ENCODE results near the gene IGF1. TPM values are rescaled to one million over a fixed set of nuclear protein-coding genes. Genes with fewer than 3 reads are reported as not detected.

Gene IGF1
- total and polyA plus RNA-seq, 10 of the 15 experiments (the other 5 are each of a cell fraction or from before 2014, with no cell fraction given): 2.4 to 9.2 (median 3.5) TPM

DNA sequence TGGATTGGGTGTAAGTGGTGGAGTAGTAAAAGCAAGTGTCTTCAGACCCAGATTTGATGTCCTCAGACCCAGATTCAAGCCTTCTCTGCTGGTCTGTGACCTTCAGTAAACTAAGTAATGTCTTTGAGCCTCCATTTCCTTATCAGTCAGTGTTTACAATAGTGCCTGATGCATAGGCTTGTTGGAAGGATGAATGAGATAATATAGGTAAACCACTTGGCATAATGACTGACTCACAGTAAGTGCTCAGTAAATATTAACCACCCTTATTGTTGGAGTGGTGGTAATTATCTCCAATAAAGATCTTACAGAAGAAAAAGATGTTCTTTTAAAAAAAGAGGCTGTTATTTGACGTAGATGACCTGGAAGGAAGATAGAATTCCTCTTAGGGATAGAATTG lies 86.2 kb downstream of the IGF1 start:
- Histone ChIP-seq H3K36me3 (ENCODE audit: control insufficient read depth in 2 of 2, insufficient read depth in 2 of 2, low read length in 1 of 2) (no peaks in the 10 kb centered on the region), H4K20me1 (ENCODE audit: control insufficient read depth, insufficient read depth) (no peaks in the 10 kb centered on the region), H3K9me3 (replicated peaks; ENCODE audit: control insufficient read depth, insufficient read depth, low read length) (no peaks in the 10 kb centered on the region), H3K9ac (ENCODE audit: control insufficient read depth, insufficient read depth, low read length) (no peak overlapping the region), H3K27ac (ENCODE audit: control insufficient read depth, insufficient read depth) (no peak overlapping the region), H3K4me1 (ENCODE audit: control insufficient read depth, insufficient read depth, low read length) (no peaks in the 10 kb centered on the region), H3K79me2 (ENCODE audit: control insufficient read depth, insufficient read depth, low read length) (no peaks in the 10 kb centered on the region), H2AFZ (ENCODE audit: control insufficient read depth, low read depth, low read length) (no peak overlapping the region), H3K27me3 (replicated peaks in 1 of 2; ENCODE audit: control insufficient read depth in 2 of 2, insufficient read depth in 2 of 2, low read length in 1 of 2) (no peaks in the 10 kb centered on the region), H3K4me3 (no peak overlapping the region), H3K4me2 (ENCODE audit: control insufficient read depth, insufficient read depth) (no peak overlapping the region)
- TF ChIP-seq SIX5 (IDR thresholded peaks at IDR 0.05; ENCODE audit: low read depth, low read length, severe bottlenecking): no peak
- ATAC-seq (no peak), FAIRE-seq (no peak), DNase-seq (ENCODE audit: low read depth, low spot score) (no peak)
- RAD21 ChIA-PET (ENCODE audit: unreplicated experiment): no interaction called here
- WGBS (ENCODE audit: insufficient coverage, insufficient replicate concordance, low lambda C conversion rate, missing lambda C conversion rate): 55% methylated on average over 1 of the region's 1 CpG
- POLR2A ChIA-PET: no interaction called here
- in situ Hi-C loops (cut with MboI): no loop called here
- SMC1A ChIA-PET (ENCODE audit: uncharacterized antibody, unreplicated experiment): no interaction called here
- CTCF ChIA-PET: no interaction called here
- intact Hi-C loops (cut with micrococcal nuclease; ENCODE audit: unreplicated experiment): no loop called here
- BruUV-seq (replicated peaks): no TSS peak

DNA sequence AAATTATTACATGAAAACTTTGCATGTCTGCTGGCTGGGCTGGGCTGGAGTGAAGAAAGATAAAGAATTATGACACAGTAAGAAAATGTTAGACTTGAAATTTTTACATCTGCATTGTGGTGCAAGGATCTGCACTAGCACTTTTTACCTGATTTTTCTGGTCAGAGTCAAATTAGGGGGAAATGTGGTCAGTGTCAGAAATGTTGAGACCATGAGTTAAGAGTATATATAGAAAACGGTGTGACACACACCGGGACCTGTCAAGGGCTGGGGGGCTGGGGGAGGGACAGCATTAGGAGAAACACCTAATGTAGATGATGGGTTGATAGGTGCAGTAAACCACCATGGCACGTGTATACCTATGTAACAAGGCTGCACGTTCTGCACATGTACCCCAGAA lies 90.3 kb downstream of the IGF1 start:
- in situ Hi-C loops (cut with MboI): no loop called here
- intact Hi-C loops (cut with micrococcal nuclease; ENCODE audit: unreplicated experiment): no loop called here
- CTCF ChIA-PET: no interaction called here

More for the DNA sequence above, 90.3 kb downstream of the IGF1 start:
- ChIA-PET SMC1A (ENCODE audit: uncharacterized antibody, unreplicated experiment) (interaction anchor here (1.2 kb wide), 1 partner anchor 11 kb away, joined by 3 read pairs; no protein-coding TSS in a partner anchor), RAD21 (ENCODE audit: unreplicated experiment) (no interaction called here), POLR2A (no interaction called here)
- no peaks in the 10 kb centered on the region for H3K27me3 ChIP-seq (replicated peaks in 1 of 2; ENCODE audit: control insufficient read depth in 2 of 2, insufficient read depth in 2 of 2, low read length in 1 of 2)
- H3K9me3 ChIP-seq (replicated peaks; ENCODE audit: control insufficient read depth, insufficient read depth, low read length): no peaks in the 10 kb centered on the region
- no peaks in the 10 kb centered on the region for H3K36me3 ChIP-seq (ENCODE audit: control insufficient read depth in 2 of 2, insufficient read depth in 2 of 2, low read length in 1 of 2)
- ATAC-seq (peak; percentile 44; the same call in 2 of the 3 replicates), DNase-seq (ENCODE audit: low read depth, low spot score) (no peak), FAIRE-seq (no peak)
- H3K4me3 ChIP-seq: no peak overlapping the region
- TF ChIP-seq, protein P1, sequence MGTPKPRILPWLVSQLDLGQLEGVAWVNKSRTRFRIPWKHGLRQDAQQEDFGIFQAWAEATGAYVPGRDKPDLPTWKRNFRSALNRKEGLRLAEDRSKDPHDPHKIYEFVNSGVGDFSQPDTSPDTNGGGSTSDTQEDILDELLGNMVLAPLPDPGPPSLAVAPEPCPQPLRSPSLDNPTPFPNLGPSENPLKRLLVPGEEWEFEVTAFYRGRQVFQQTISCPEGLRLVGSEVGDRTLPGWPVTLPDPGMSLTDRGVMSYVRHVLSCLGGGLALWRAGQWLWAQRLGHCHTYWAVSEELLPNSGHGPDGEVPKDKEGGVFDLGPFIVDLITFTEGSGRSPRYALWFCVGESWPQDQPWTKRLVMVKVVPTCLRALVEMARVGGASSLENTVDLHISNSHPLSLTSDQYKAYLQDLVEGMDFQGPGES (IDR thresholded peaks at IDR 0.05): no peak
- TF ChIP-seq BHLHE40 (IDR thresholded peaks at IDR 0.05; ENCODE audit: borderline replicate concordance in 1 of 2, low read depth in 2 of 2, low read length in 1 of 2) (peak in 1 of 2 experiments; percentile 11; a peak in 1 of 4 replicates), YBX1 (IDR thresholded peaks at IDR 0.05) (no peak), GATAD2B (conservative IDR thresholded peaks at IDR 0.05; ENCODE audit: low read depth) (no peak), SMAD1 (IDR thresholded peaks at IDR 0.05; ENCODE audit: low read depth, partially characterized antibody) (no peak), SUPT20H (IDR thresholded peaks at IDR 0.05; ENCODE audit: borderline replicate concordance, control insufficient read depth, low read depth, low read length) (no peak), RUNX3 (IDR thresholded peaks at IDR 0.05; ENCODE audit: low read length) (peak; percentile 68)
- TF ChIP-seq, protein P2, sequence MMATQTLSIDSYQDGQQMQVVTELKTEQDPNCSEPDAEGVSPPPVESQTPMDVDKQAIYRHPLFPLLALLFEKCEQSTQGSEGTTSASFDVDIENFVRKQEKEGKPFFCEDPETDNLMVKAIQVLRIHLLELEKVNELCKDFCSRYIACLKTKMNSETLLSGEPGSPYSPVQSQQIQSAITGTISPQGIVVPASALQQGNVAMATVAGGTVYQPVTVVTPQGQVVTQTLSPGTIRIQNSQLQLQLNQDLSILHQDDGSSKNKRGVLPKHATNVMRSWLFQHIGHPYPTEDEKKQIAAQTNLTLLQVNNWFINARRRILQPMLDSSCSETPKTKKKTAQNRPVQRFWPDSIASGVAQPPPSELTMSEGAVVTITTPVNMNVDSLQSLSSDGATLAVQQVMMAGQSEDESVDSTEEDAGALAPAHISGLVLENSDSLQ (IDR thresholded peaks at IDR 0.05): no peak
- TF ChIP-seq, protein P3, sequence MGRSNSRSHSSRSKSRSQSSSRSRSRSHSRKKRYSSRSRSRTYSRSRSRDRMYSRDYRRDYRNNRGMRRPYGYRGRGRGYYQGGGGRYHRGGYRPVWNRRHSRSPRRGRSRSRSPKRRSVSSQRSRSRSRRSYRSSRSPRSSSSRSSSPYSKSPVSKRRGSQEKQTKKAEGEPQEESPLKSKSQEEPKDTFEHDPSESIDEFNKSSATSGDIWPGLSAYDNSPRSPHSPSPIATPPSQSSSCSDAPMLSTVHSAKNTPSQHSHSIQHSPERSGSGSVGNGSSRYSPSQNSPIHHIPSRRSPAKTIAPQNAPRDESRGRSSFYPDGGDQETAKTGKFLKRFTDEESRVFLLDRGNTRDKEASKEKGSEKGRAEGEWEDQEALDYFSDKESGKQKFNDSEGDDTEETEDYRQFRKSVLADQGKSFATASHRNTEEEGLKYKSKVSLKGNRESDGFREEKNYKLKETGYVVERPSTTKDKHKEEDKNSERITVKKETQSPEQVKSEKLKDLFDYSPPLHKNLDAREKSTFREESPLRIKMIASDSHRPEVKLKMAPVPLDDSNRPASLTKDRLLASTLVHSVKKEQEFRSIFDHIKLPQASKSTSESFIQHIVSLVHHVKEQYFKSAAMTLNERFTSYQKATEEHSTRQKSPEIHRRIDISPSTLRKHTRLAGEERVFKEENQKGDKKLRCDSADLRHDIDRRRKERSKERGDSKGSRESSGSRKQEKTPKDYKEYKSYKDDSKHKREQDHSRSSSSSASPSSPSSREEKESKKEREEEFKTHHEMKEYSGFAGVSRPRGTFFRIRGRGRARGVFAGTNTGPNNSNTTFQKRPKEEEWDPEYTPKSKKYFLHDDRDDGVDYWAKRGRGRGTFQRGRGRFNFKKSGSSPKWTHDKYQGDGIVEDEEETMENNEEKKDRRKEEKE (IDR thresholded peaks at IDR 0.05): no peak
- H2AFZ ChIP-seq (ENCODE audit: control insufficient read depth, low read depth, low read length): no peak overlapping the region
- H3K4me1 ChIP-seq (ENCODE audit: control insufficient read depth, insufficient read depth, low read length): no peaks in the 10 kb centered on the region
- no TSS peak for BruUV-seq (replicated peaks)
- H4K20me1 ChIP-seq (ENCODE audit: control insufficient read depth, insufficient read depth): no peaks in the 10 kb centered on the region
- 2% methylated on average over 4 of the region's 4 CpGs for WGBS (ENCODE audit: insufficient coverage, insufficient replicate concordance, low lambda C conversion rate, missing lambda C conversion rate)
- H3K27ac ChIP-seq (ENCODE audit: control insufficient read depth, insufficient read depth): no peak overlapping the region
- H3K4me2 ChIP-seq (ENCODE audit: control insufficient read depth, insufficient read depth): no peak overlapping the region
- no peaks in the 10 kb centered on the region for H3K79me2 ChIP-seq (ENCODE audit: control insufficient read depth, insufficient read depth, low read length)
- no peak overlapping the region for H3K9ac ChIP-seq (ENCODE audit: control insufficient read depth, insufficient read depth, low read length)
